ENCODE data around the gene KCTD13. TPM values are rescaled to one million over a fixed set of nuclear protein-coding genes. Genes with fewer than 3 reads are reported as not detected.
"Not testable (repeated sequence)": the region's sequence is repeated elsewhere in the genome, so short reads cannot be mapped to it uniquely, and the experiment has no call there.

The KCTD13 gene
- total RNA-seq, 4 donors from 2014 or later: 14.4 to 25.7 (median 18.8) TPM

GRCh38 chr16:29873319-29873718, 52.7 kb downstream of the KCTD13 start:
- no peaks in the 10 kb centered on the region for H3K36me3 ChIP-seq
- no peak for TF ChIP-seq POLR2A (IDR thresholded peaks at IDR 0.05; ENCODE audit: low read depth)
- no peak for TF ChIP-seq CTCF (IDR thresholded peaks at IDR 0.05)
- TF ChIP-seq EP300 (IDR thresholded peaks at IDR 0.05): no peak
- no peak for TF ChIP-seq POLR2AphosphoS5 (IDR thresholded peaks at IDR 0.05)
- intact Hi-C loops (cut with DNase I): no loop called here
- H3K27ac ChIP-seq (replicated peaks in 1 of 4): no peak overlapping the region
- H3K27me3 ChIP-seq: peaks cover 0 to 49% (median 21%) of the 10 kb centered on the region in 4 donors
- DNase-seq (ENCODE audit: extremely low spot score): no peak
- 97% methylated on average over 6 of the region's 26 CpGs for WGBS
- H3K9me3 ChIP-seq: peaks cover 0 to 4% (median 0%) of the 10 kb centered on the region in 4 donors
- H3K4me3 ChIP-seq: no peak overlapping the region
- H3K4me1 ChIP-seq: peaks cover 0 to 16% (median 8%) of the 10 kb centered on the region in 4 donors

- H3K4me1 ChIP-seq: peaks cover 0 to 9% (median 4%) of the 10 kb centered on the region in 4 donors
- no peaks in the 10 kb centered on the region for H3K36me3 ChIP-seq
- no peak overlapping the region for H3K27ac ChIP-seq (replicated peaks in 1 of 4)
- H3K4me3 ChIP-seq: no peak overlapping the region
- TF ChIP-seq CTCF (IDR thresholded peaks at IDR 0.05) (no peak), POLR2AphosphoS5 (IDR thresholded peaks at IDR 0.05) (no peak), POLR2A (IDR thresholded peaks at IDR 0.05; ENCODE audit: low read depth) (no peak), EP300 (IDR thresholded peaks at IDR 0.05) (no peak)
- intact Hi-C loops (cut with DNase I): no loop called here
- H3K27me3 ChIP-seq: peaks cover 0 to 35% (median 8%) of the 10 kb centered on the region in 4 donors
- no peak for DNase-seq (ENCODE audit: extremely low spot score)
- H3K9me3 ChIP-seq: peaks cover 0 to 4% (median 0%) of the 10 kb centered on the region in 4 donors
- 93% methylated on average over 12 of the region's 16 CpGs for WGBS
These were observed 54.0 kb downstream of the KCTD13 start for GRCh38 chr16:29871822-29872546.

- not testable (repeated sequence) for H3K4me1 ChIP-seq; H3K36me3 ChIP-seq; H3K9me3 ChIP-seq; H3K27ac ChIP-seq (replicated peaks in 1 of 4); DNase-seq (ENCODE audit: extremely low spot score); H3K4me3 ChIP-seq
- intact Hi-C loops (cut with DNase I): loop anchor here (10.0 kb wide), 1 partner anchor 136 kb away; no protein-coding TSS in a partner anchor
- peaks cover 0 to 12% (median 0%) of the 10 kb centered on the region in 4 donors for H3K27me3 ChIP-seq
- WGBS: 95% methylated on average over 8 of the region's 8 CpGs
These were observed 57.0 kb downstream of the KCTD13 start for GRCh38 chr16:29869067-29869466.

- H3K9me3 ChIP-seq: no peaks in the 10 kb centered on the region
- intact Hi-C loops (cut with DNase I): loop anchor here (10.0 kb wide), 1 partner anchor 136 kb away; no protein-coding TSS in a partner anchor
- peaks cover 0 to 5% (median 5%) of the 10 kb centered on the region in 4 donors for H3K4me1 ChIP-seq
- no peak overlapping the region for H3K27ac ChIP-seq (replicated peaks in 1 of 4)
- TF ChIP-seq EP300 (IDR thresholded peaks at IDR 0.05): no peak
- no peak for TF ChIP-seq POLR2AphosphoS5 (IDR thresholded peaks at IDR 0.05)
- no peak for TF ChIP-seq POLR2A (IDR thresholded peaks at IDR 0.05; ENCODE audit: low read depth)
- no peak for TF ChIP-seq CTCF (IDR thresholded peaks at IDR 0.05)
- DNase-seq (ENCODE audit: extremely low spot score): no peak
- no peak overlapping the region for H3K4me3 ChIP-seq
- WGBS: 72% methylated on average over 8 of the region's 8 CpGs
- no peaks in the 10 kb centered on the region for H3K36me3 ChIP-seq
- peaks cover 0 to 12% (median 0%) of the 10 kb centered on the region in 4 donors for H3K27me3 ChIP-seq
These were observed 57.5 kb downstream of the KCTD13 start for GRCh38 chr16:29868396-29869009.

GRCh38 chr16:29864205-29864604, 61.8 kb downstream of the KCTD13 start:
- H3K4me1 ChIP-seq: peaks cover 17 to 29% (median 26%) of the 10 kb centered on the region in 4 donors
- H3K4me3 ChIP-seq: no peak overlapping the region
- TF ChIP-seq CTCF (IDR thresholded peaks at IDR 0.05) (no peak), EP300 (IDR thresholded peaks at IDR 0.05) (no peak), POLR2A (IDR thresholded peaks at IDR 0.05; ENCODE audit: low read depth) (no peak), POLR2AphosphoS5 (IDR thresholded peaks at IDR 0.05) (no peak)
- intact Hi-C loops (cut with DNase I): loop anchor here (10.0 kb wide), 1 partner anchor 141 kb away; no protein-coding TSS in a partner anchor
- WGBS: 82% methylated on average over 5 of the region's 9 CpGs
- H3K9me3 ChIP-seq: no peaks in the 10 kb centered on the region
- peaks cover 11 to 22% (median 22%) of the 10 kb centered on the region in 4 donors for H3K36me3 ChIP-seq
- H3K27ac ChIP-seq (replicated peaks in 1 of 4): peak overlapping the region in 1 of 4 donors; percentile 86
- no peaks in the 10 kb centered on the region for H3K27me3 ChIP-seq
- DNase-seq (ENCODE audit: extremely low spot score): no peak
